Sigmoid colon (tissue), 7 donors: ENCODE results near the gene LMO3. TPM values are rescaled to one million over a fixed set of nuclear protein-coding genes. Genes with fewer than 3 reads are reported as not detected.

Experiments used
- DNase-seq: peaks from one replicate; pipeline ENCODE4 v3.0.0-alpha.2; 2019
- H3K27ac ChIP-seq, 4 donors: fragments of 200-600 bp; sonication (generic); one replicate each; pipeline ENCODE4 v1.5.1; 2016 to 2019; ENCODE audit warnings: mild to moderate bottlenecking in 1 of 4
- H3K27me3 ChIP-seq, 3 donors: fragments of 200-600 bp; sonication (generic); one replicate each; pipeline ENCODE4 v1.5.1; 2019; ENCODE audit warnings: mild to moderate bottlenecking in 1 of 3
- H3K36me3 ChIP-seq, 4 donors: fragments of 200-600 bp; sonication (generic); one replicate each; pipeline ENCODE4 v1.5.1; 2016 to 2019
- H3K4me1 ChIP-seq, 4 donors: fragments of 200-600 bp; sonication (generic); one replicate each; pipeline ENCODE4 v1.5.1; 2017 to 2019
- H3K4me3 ChIP-seq, 4 donors: fragments of 200-600 bp; sonication (generic); one replicate each; pipeline ENCODE4 v1.5.1; 2017 to 2019; ENCODE audit warnings: mild to moderate bottlenecking in 2 of 4, moderate library complexity in 1 of 4
- H3K9me3 ChIP-seq, 4 donors: fragments of 200-600 bp in 3 of 4; sonication (generic) in 3 of 4; one replicate each; pipeline versions ENCODE4 v1.5.1 to v1.6.1; 2013 to 2019
- CTCF ChIP-seq, 4 experiments: fragments of 450-650 bp in 3 of 4; fragments of 200-600 bp in 1 of 4; IDR thresholded peaks; one replicate each; pipeline ENCODE4 v1.5.1; 2016 to 2019; ENCODE audit warnings: antibody characterized with exemption in 4 of 4, mild to moderate bottlenecking in 3 of 4, moderate library complexity in 2 of 4
- EP300 ChIP-seq, 4 donors: sonication (generic); formaldehyde crosslinking; IDR thresholded peaks; one replicate each; pipeline ENCODE4 v1.6.1; 2017; ENCODE audit warnings: antibody characterized with exemption in 4 of 4
- POLR2A ChIP-seq, 2 donors: fragments of 450-650 bp; IDR thresholded peaks; one replicate each; pipeline ENCODE4 v1.6.1; 2016; ENCODE audit warnings: antibody characterized with exemption in 2 of 2, mild to moderate bottlenecking in 2 of 2, moderate library complexity in 2 of 2
- POLR2AphosphoS5 ChIP-seq, 4 donors: sonication (generic); formaldehyde crosslinking; IDR thresholded peaks; one replicate each; pipeline ENCODE4 v1.6.1; 2017; ENCODE audit warnings: antibody characterized with exemption in 4 of 4
- WGBS, 2 donors: extraction: QIAGEN DNeasy Blood & Tissue Kit; methylation state at CpG; one replicate each; pipeline ENCODE4 v1.1.7; 2013; 5-methylcytosine and 5-hydroxymethylcytosine counted together
- intact Hi-C: fragments of 100-400 bp; cut with DNase I; formaldehyde crosslinking; loops from one replicate; pipeline ENCODE4 v1.15.1; 2023
- polyA plus RNA-seq, 3 donors: library from polyadenylated mRNA; stranded (reverse); fragments of 200-250 nt; gene quantifications; one replicate each; pipeline ENCODE4 v1.2.3, GENCODE V29; 2013
- total RNA-seq, 4 donors: library from RNA; depleted of rRNA; stranded (reverse); fragments of >200 nt; gene quantifications; one replicate each; pipeline ENCODE4 v1.1.0, GENCODE V29; 2016
- donor health status: healthy with polysubstance abuse.
- donor health status: Bipolar disorder and iron deficiency.
- donor health status: healthy.

LMO3 gene
- total and polyA plus RNA-seq, 7 donors, result 0.46 to 403 (median 228) TPM

DNA sequence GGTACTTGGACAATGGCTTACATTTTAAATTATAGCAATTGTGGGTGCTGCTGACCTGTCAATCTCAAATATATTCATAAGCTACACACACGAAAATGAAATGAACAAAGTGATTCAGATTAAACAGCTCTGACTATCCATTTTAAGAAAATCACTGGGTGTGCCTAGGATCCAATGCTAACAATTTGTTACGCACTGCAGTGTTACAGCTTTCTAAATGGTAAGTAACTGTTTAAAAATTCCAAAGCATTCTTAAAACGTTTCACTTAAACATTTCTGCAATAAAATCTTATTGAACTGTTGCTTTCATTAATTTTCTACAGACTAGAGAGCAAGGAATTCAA lies 18.9 kb downstream of the LMO3 start:
- Histone ChIP-seq H3K4me3 (peak overlapping the region in 2 of 4 donors; percentile 22 to 23), H3K4me1 (peaks cover 0 to 83% (median 50%) of the 10 kb centered on the region in 4 donors), H3K9me3 (no peaks in the 10 kb centered on the region), H3K36me3 (no peaks in the 10 kb centered on the region), H3K27ac (peak overlapping the region; percentile 72 to 91 (median 84)), H3K27me3 (no peaks in the 10 kb centered on the region)
- DNase-seq, result no peak
- 55 to 58% methylated on average over 3 of the region's 3 CpGs for WGBS, 2 donors
- peak in 1 of 4 donors; percentile 1 for TF ChIP-seq POLR2AphosphoS5 (IDR thresholded peaks at IDR 0.05)
- TF ChIP-seq POLR2A (IDR thresholded peaks at IDR 0.05), result no peak
- TF ChIP-seq EP300 (IDR thresholded peaks at IDR 0.05), result no peak
- TF ChIP-seq CTCF (IDR thresholded peaks at IDR 0.05), result no peak
- intact Hi-C loops, result loop anchor here (10.0 kb wide), 1 partner anchor 1382 kb away; no protein-coding TSS in a partner anchor

DNA sequence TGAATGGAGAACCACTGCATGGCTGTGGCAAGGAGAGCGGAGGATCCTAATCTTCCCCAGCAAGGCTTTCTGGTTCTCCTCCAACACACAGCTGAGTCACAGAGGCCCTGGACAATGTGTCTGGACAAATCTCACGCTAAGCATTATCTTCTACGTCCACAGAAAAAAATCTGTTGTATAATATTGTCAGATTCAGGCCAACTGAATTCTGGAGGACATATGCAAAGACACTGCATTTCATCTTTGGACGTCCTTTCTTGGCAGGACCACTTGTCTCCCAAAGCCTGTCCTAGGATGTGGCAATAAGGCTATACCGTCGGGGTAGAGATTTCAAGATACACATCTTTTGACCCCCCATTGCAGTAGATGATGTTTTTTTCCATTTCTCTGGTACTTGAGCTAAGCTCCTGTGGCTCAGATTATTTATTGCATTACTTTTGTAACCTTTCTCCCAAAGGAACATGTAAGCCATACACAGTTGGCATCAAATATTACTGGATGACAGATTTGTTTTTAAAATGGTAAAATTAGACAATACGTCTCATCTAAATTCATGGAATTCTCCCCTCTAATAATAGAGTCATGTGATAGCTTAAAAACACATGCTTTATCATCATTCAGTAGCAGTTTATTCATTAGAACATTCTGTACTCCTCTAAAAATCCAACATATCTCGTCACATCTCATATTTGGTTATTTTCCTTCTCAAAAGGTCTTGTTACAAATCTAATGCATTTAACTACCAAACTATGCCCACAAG lies 19.4 kb downstream of the LMO3 start:
- Histone ChIP-seq H3K4me1 (peaks cover 0 to 77% (median 48%) of the 10 kb centered on the region in 4 donors), H3K36me3 (no peaks in the 10 kb centered on the region), H3K9me3 (no peaks in the 10 kb centered on the region), H3K27me3 (no peaks in the 10 kb centered on the region), H3K27ac (peak overlapping the region; percentile 72 to 91 (median 84)), H3K4me3 (peak overlapping the region in 2 of 4 donors; percentile 22 to 23)
- WGBS, 2 donors, result 90 to 93% methylated on average over 8 of the region's 8 CpGs
- no peak for TF ChIP-seq CTCF (IDR thresholded peaks at IDR 0.05)
- TF ChIP-seq EP300 (IDR thresholded peaks at IDR 0.05), result peak; percentile 49 to 82 (median 66)
- peak; percentile 71 to 76 (median 75) for TF ChIP-seq POLR2AphosphoS5 (IDR thresholded peaks at IDR 0.05)
- no peak for TF ChIP-seq POLR2A (IDR thresholded peaks at IDR 0.05)
- intact Hi-C loops, result loop anchor here (10.0 kb wide), 1 partner anchor 1382 kb away; no protein-coding TSS in a partner anchor
- peak; percentile 88 for DNase-seq

DNA sequence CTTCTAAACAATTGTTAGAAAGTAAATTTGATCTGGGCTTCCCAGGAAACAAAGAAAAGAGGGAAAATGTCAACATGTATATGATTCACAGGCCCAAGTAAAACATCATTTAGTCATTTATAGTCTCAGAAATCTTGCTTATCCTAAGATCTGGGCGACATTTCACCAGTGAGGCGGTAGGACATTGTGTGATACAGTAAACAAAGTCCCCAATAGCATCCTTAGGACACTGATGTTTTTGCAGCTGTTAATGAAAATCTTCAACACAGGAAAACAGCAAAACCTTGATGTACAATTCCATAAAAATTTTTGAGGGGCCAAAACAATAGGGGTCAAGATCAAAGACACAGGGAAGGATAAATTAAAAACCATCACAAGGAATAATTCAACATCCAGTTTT lies 20.2 kb downstream of the LMO3 start:
- Histone ChIP-seq H3K27me3 (no peaks in the 10 kb centered on the region), H3K4me3 (no peak overlapping the region), H3K4me1 (peaks cover 0 to 70% (median 41%) of the 10 kb centered on the region in 4 donors), H3K36me3 (no peaks in the 10 kb centered on the region), H3K9me3 (no peaks in the 10 kb centered on the region), H3K27ac (peak overlapping the region; percentile 72 to 91 (median 84))
- WGBS, 2 donors, result 87 to 91% methylated on average over 2 of the region's 2 CpGs
- intact Hi-C loops, result loop anchor here (10.0 kb wide), 1 partner anchor 1381 kb away; no protein-coding TSS in a partner anchor
- TF ChIP-seq POLR2A (IDR thresholded peaks at IDR 0.05) (no peak), POLR2AphosphoS5 (IDR thresholded peaks at IDR 0.05) (no peak), EP300 (IDR thresholded peaks at IDR 0.05) (no peak), CTCF (IDR thresholded peaks at IDR 0.05) (no peak)
- no peak for DNase-seq

DNA sequence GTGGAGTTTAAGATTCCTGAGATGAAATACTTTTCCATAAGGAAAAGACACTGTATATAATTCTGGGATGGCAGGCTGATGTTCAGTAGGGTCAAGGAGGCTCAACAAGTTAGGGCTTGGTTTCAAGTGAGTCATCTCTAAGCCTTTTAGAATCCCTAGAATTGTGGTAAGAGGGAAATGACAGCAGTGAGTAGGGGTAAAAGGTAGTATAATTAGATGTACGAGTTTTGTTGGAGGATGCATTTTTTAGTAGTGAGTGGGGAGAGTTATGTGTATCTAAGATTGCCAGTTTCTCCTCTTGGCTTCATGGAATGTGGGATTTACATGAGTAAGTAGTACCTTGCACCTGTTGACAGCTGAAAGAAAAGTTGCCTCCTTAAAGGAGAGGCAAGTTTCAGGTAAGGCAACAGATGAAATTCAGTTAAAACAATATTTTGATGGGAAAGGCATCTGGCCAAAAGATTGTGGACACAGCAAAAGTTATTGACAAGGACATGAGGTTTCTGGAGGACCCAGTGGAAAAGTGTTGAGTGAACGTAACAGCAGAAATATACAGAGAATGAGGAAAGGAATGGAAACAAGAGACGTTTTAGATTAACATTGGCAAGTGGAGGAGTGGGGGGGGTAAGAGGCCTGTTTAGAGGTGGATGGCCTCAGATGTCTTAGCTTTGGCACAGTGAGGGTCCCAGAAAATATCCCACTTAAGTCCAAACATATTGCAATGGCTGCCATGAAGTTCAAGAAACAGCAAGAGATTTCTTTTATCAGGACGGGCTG lies 21.8 kb downstream of the LMO3 start:
- Histone ChIP-seq H3K9me3 (no peaks in the 10 kb centered on the region), H3K27ac (peak overlapping the region; percentile 72 to 91 (median 84)), H3K4me1 (peaks cover 0 to 58% (median 38%) of the 10 kb centered on the region in 4 donors), H3K36me3 (peaks cover 0 to 4% (median 0%) of the 10 kb centered on the region in 4 donors), H3K27me3 (no peaks in the 10 kb centered on the region), H3K4me3 (no peak overlapping the region)
- WGBS, 2 donors, result 78 to 84% methylated on average over 4 of the region's 4 CpGs
- DNase-seq, result no peak
- TF ChIP-seq POLR2A (IDR thresholded peaks at IDR 0.05) (no peak), POLR2AphosphoS5 (IDR thresholded peaks at IDR 0.05) (peak in 1 of 4 donors; percentile 3)
- intact Hi-C loops, result loop anchor here (10.0 kb wide), 1 partner anchor 1379 kb away; no protein-coding TSS in a partner anchor

GRCh38 chr12:16581416-16581815 lies 24.5 kb downstream of the LMO3 start:
- H3K4me1 ChIP-seq, result peaks cover 0 to 48% (median 35%) of the 10 kb centered on the region in 4 donors
- intact Hi-C loops, result loop anchor here (10.0 kb wide), 1 partner anchor 1377 kb away; no protein-coding TSS in a partner anchor
- H3K9me3 ChIP-seq, result no peaks in the 10 kb centered on the region
- no peak overlapping the region for H3K27ac ChIP-seq
- peaks cover 0 to 9% (median 0%) of the 10 kb centered on the region in 4 donors for H3K36me3 ChIP-seq
- no peak overlapping the region for H3K4me3 ChIP-seq
- TF ChIP-seq POLR2A (IDR thresholded peaks at IDR 0.05), result no peak
- TF ChIP-seq CTCF (IDR thresholded peaks at IDR 0.05), result no peak
- TF ChIP-seq POLR2AphosphoS5 (IDR thresholded peaks at IDR 0.05), result no peak
- no peak for TF ChIP-seq EP300 (IDR thresholded peaks at IDR 0.05)
- H3K27me3 ChIP-seq, result no peaks in the 10 kb centered on the region
- no peak for DNase-seq
